K562 (cell line): ENCODE measurements around the gene SYCP2. TPM values are rescaled to one million over a fixed set of nuclear protein-coding genes. Genes with fewer than 3 reads are reported as not detected.
A peak's percentile ranks its signal among the peaks of the same experiment; 100 is the strongest.

Source experiments
- CREM ChIP-seq: IDR thresholded peaks from 2 replicates; pipeline ENCODE4 v1.6.1; 2014; ENCODE audit warnings: antibody characterized with exemption, low read depth
- CXXC5 ChIP-seq: fragments of 250-450 bp; sonication (Bioruptor Pico); IDR thresholded peaks from 2 replicates; pipeline ENCODE4 v1.8.0; 2022; ENCODE audit warnings: inconsistent platforms, mild to moderate bottlenecking, moderate library complexity
- E2F3 ChIP-seq: fragments of 250-450 bp; sonication (Bioruptor Pico); IDR thresholded peaks from 2 replicates; pipeline ENCODE4 v1.4.0; 2020; ENCODE audit warnings: mild to moderate bottlenecking
- ETS2 ChIP-seq: IDR thresholded peaks from 2 replicates; pipeline ENCODE4 v1.6.1; 2016; ENCODE audit warnings: borderline replicate concordance, missing genetic modification characterization, mild to moderate bottlenecking, moderate library complexity, missing compliant biosample characterization; ENCODE audit not compliant: poor library complexity, severe bottlenecking
- FOXA3 ChIP-seq, 2 experiments: fragments of 450-650 bp in 1 of 2; sonication (generic) in 1 of 2; formaldehyde crosslinking; IDR thresholded peaks in 1 of 2; conservative IDR thresholded peaks in 1 of 2; 2 replicates each; pipeline versions ENCODE4 v1.4.0 to v1.8.0; 2020 to 2022; ENCODE audit warnings: mild to moderate bottlenecking in 2 of 2, missing genetic modification reagents in 1 of 2
- GABPB1 ChIP-seq: sonication (generic); formaldehyde crosslinking; IDR thresholded peaks from 2 replicates; pipeline ENCODE4 v1.8.0; 2022; ENCODE audit warnings: mild to moderate bottlenecking, missing genetic modification reagents
- HNRNPLL ChIP-seq: fragments of 200-400 bp; formaldehyde crosslinking; IDR thresholded peaks from 2 replicates; pipeline ENCODE4 v1.6.1; 2017; ENCODE audit warnings: low read length, low read depth, mild to moderate bottlenecking; ENCODE audit not compliant: poor library complexity, severe bottlenecking
- LCOR ChIP-seq: sonication (generic); formaldehyde crosslinking; IDR thresholded peaks from 2 replicates; pipeline ENCODE4 v1.8.0; 2022; ENCODE audit warnings: mild to moderate bottlenecking, missing genetic modification reagents
- NFYB ChIP-seq: IDR thresholded peaks from 2 replicates; pipeline ENCODE4 v1.6.1; 2011; ENCODE audit warnings: mild to moderate bottlenecking, moderate library complexity; ENCODE audit not compliant: insufficient read length; ENCODE audit errors: extremely low read depth
- NR3C1 ChIP-seq: sonication (generic); formaldehyde crosslinking; IDR thresholded peaks from 2 replicates; pipeline ENCODE4 v1.8.1; 2022; ENCODE audit warnings: missing genetic modification reagents
- PCBP1 ChIP-seq: fragments of 200-400 bp; formaldehyde crosslinking; IDR thresholded peaks from 2 replicates; pipeline ENCODE4 v1.6.1; 2018; ENCODE audit warnings: mild to moderate bottlenecking, low read depth, low read length; ENCODE audit not compliant: poor library complexity, severe bottlenecking
- RBM25 ChIP-seq: fragments of 200-400 bp; formaldehyde crosslinking; IDR thresholded peaks from 2 replicates; pipeline ENCODE4 v1.6.1; 2018; ENCODE audit warnings: low read length, low read depth, moderate library complexity; ENCODE audit not compliant: severe bottlenecking
- ZNF282 ChIP-seq: sonication (generic); formaldehyde crosslinking; IDR thresholded peaks from 2 replicates; pipeline ENCODE4 v1.8.1; 2023; ENCODE audit warnings: missing genetic modification reagents
- polyA plus RNA-seq, 8 experiments: library from polyadenylated mRNA; depleted of rRNA in 4 of 8; stranded (reverse) in 5 of 8; unstranded in 3 of 8; fragments of >200 nt; fragmentation: Nextera tagmentation in 2 of 8; fragmentation: Illumina TruSeq in 1 of 8; extraction: Ambion mirVana in 2 of 8; extraction: Trizol in 1 of 8; gene quantifications; 2 replicates each; pipeline versions ENCODE4 v1.2.1 to v1.2.3, GENCODE V29; 2011 to 2014; ENCODE audit warnings: inconsistent platforms in 1 of 8, missing spikeins in 1 of 8
- total RNA-seq, 7 experiments: library from RNA; depleted of rRNA in 6 of 7; stranded (reverse); fragments of >200 nt in 6 of 7; fragmentation: Illumina TruSeq in 2 of 7; extraction: Trizol in 2 of 7; gene quantifications; 2 replicates each; pipeline versions ENCODE4 v1.2.1 to v1.2.3, GENCODE V29; 2011 to 2021; ENCODE audit warnings: low replicate concordance in 1 of 7
- TF ChIP-seq, protein P1 (sequence below), 3 experiments: fragments of 200-800 bp in 1 of 3; sonication (Bioruptor generic) in 1 of 3; sonication (generic) in 1 of 3; formaldehyde crosslinking in 1 of 3; IDR thresholded peaks; 2 replicates each; pipeline versions ENCODE4 v1.6.1 to v1.8.0; 2016 to 2022; ENCODE audit warnings: mild to moderate bottlenecking in 2 of 3, missing compliant biosample characterization in 2 of 3, missing genetic modification characterization in 2 of 3, missing genetic modification reagents in 1 of 3
- TF ChIP-seq, protein P2 (sequence below): IDR thresholded peaks from 3 replicates; pipeline ENCODE4 v1.6.1; 2011; ENCODE audit warnings: borderline replicate concordance, mild to moderate bottlenecking, moderate library complexity; ENCODE audit not compliant: insufficient read length; ENCODE audit errors: extremely low read depth

Gene SYCP2
- total and polyA plus RNA-seq, 9 of the 15 experiments (the other 6 are each of a cell fraction or from before 2014, with no cell fraction given) = 0.24 to 1.6 (median 0.67) TPM

DNA sequence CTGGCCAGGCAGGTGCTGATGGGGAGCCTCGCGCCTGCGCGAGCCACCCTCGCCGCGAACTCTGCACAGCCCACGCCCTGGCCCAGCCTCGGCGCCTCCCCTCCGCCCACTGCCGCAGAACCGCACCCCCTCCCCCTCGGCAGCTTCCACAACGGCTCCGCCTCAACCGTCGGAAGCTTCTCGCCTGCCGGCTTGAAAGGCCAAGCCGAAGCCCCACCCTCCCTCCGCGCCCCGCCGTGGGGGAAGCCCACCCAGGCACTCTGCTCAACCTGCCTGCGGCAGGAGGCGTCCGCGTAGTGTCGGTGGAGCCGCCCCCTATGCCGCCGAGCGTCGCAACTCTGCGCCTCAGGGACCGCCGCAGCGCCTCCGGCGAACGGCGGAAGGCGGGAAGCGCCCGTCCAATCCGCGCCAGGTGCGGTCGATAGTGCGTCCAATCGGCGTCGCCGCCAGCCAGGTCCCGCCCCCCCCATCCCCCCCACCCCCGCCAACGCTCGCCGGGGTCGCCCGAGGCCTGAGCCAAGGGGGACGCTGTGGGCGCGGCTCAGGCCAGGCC lies at the start of gene SYCP2 (continued):
- TF ChIP-seq ETS2 (tag) (no peak), CXXC5 (CRISPR knock-in tag) (peak; percentile 67), ZNF282 (CRISPR knock-in tag) (no peak), E2F3 (CRISPR knock-in tag) (peak; percentile 64; the same call in 1 of the 2 replicates), CREM (peak; percentile 13; the same call in 1 of the 2 replicates), FOXA3 (CRISPR knock-in tag; conservative IDR thresholded peaks at IDR 0.05 in 1 of 2, IDR thresholded peaks at IDR 0.05 in 1 of 2) (0 out of 4 replicates have a peak, but pooled peaks of 1 of the 2 experiments have one; percentile 34), RBM25 (peak; percentile 99), GABPB1 (CRISPR knock-in tag) (0 out of 2 replicates have a peak, but pooled peaks have one; percentile 59), HNRNPLL (no peak), NR3C1 (CRISPR knock-in tag) (0 out of 2 replicates have a peak, but pooled peaks have one; percentile 31), PCBP1 (peak; percentile 67), LCOR (CRISPR knock-in tag) (peak; percentile 61), NFYB (peak; percentile 92)
- TF ChIP-seq, protein P1, sequence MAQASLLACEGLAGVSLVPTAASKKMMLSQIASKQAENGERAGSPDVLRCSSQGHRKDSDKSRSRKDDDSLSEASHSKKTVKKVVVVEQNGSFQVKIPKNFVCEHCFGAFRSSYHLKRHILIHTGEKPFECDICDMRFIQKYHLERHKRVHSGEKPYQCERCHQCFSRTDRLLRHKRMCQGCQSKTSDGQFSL (CRISPR knock-in tag; IDR thresholded peaks at IDR 0.05) = no peak
- TF ChIP-seq, protein P1 (tag; IDR thresholded peaks at IDR 0.05) = peak in 1 of 2 experiments; percentile 90; a peak in 2 of 4 replicates
- TF ChIP-seq, protein P2, sequence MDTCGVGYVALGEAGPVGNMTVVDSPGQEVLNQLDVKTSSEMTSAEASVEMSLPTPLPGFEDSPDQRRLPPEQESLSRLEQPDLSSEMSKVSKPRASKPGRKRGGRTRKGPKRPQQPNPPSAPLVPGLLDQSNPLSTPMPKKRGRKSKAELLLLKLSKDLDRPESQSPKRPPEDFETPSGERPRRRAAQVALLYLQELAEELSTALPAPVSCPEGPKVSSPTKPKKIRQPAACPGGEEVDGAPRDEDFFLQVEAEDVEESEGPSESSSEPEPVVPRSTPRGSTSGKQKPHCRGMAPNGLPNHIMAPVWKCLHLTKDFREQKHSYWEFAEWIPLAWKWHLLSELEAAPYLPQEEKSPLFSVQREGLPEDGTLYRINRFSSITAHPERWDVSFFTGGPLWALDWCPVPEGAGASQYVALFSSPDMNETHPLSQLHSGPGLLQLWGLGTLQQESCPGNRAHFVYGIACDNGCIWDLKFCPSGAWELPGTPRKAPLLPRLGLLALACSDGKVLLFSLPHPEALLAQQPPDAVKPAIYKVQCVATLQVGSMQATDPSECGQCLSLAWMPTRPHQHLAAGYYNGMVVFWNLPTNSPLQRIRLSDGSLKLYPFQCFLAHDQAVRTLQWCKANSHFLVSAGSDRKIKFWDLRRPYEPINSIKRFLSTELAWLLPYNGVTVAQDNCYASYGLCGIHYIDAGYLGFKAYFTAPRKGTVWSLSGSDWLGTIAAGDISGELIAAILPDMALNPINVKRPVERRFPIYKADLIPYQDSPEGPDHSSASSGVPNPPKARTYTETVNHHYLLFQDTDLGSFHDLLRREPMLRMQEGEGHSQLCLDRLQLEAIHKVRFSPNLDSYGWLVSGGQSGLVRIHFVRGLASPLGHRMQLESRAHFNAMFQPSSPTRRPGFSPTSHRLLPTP = no peak
